ENCODE data around the gene EPOP. TPM values are rescaled to one million over a fixed set of nuclear protein-coding genes. Genes with fewer than 3 reads are reported as not detected.

Gene EPOP
- total and polyA plus RNA-seq, 2 of the 13 experiments (the other 11 are each of a cell fraction or from before 2014, with no cell fraction given): 14.7 to 37.8 TPM

- FAIRE-seq (no peak), ATAC-seq (no peak), DNase-seq (ENCODE audit: low spot score) (no peak)
- H4K20me1 ChIP-seq (ENCODE audit: insufficient read depth, low read length): peaks cover 7% of the 10 kb centered on the region
- H3K4me2 ChIP-seq (ENCODE audit: low read depth, low read length): peak overlapping the region; percentile 99
- in situ Hi-C loops (cut with HindIII; ENCODE audit: extremely low pct_ligation_motif_present, low pct_unique_long_range_greater_than_20kb): no loop called here
- no peak overlapping the region for H2AFZ ChIP-seq (ENCODE audit: low read length)
- CTCF ChIA-PET (ENCODE audit: low intra/inter-chr PET ratio, low total read pairs): no interaction called here
- no peaks in the 10 kb centered on the region for H3K9me3 ChIP-seq (ENCODE audit: low read length)
- no TSS peak for BruUV-seq (replicated peaks)
- intact Hi-C loops (cut with micrococcal nuclease; ENCODE audit: unreplicated experiment): no loop called here
- H3K4me3 ChIP-seq (replicated peaks in 1 of 3; ENCODE audit: insufficient read depth in 1 of 3, low read depth in 2 of 3, low read length in 3 of 3): peak overlapping the region; percentile 62 to 94 (median 89)
- peaks cover 80% of the 10 kb centered on the region for H3K4me1 ChIP-seq (ENCODE audit: insufficient read depth, low read length)
- peaks cover 7 to 28% of the 10 kb centered on the region in 2 experiments; a peak in 4 of 5 replicates for H3K27me3 ChIP-seq (ENCODE audit: control insufficient read depth in 1 of 2, insufficient read depth in 2 of 2, low read length in 2 of 2)
- H3K27ac ChIP-seq (ENCODE audit: extremely low read length, insufficient read depth, low read length): no peak overlapping the region
- POLR2A ChIA-PET: interaction anchor here (0.8 to 2.0 kb wide), 9 partner anchors 15 to 66 kb away, joined by 3 to 9 read pairs (median 5); partner anchors contain the start of genes MLLT6 and SRCIN1
- 4% methylated on average over 12 of the region's 12 CpGs for WGBS (ENCODE audit: low lambda C conversion rate)
- peaks cover 14% of the 10 kb centered on the region for H3K79me2 ChIP-seq (ENCODE audit: insufficient read depth, low read length)
- H3K36me3 ChIP-seq (replicated peaks in 1 of 2; ENCODE audit: control insufficient read depth in 1 of 2, insufficient read depth in 2 of 2, low read length in 2 of 2): no peaks in the 10 kb centered on the region
- H3K9ac ChIP-seq (ENCODE audit: insufficient read depth, low read depth, low read length): peak overlapping the region; percentile 61
- TF ChIP-seq KLF11 (CRISPR knock-in tag; IDR thresholded peaks at IDR 0.05) (0 out of 2 replicates have a peak, but pooled peaks have one; percentile 12), SP140L (CRISPR knock-in tag; IDR thresholded peaks at IDR 0.05; ENCODE audit: borderline replicate concordance) (no peak), NAIF1 (CRISPR knock-in tag; IDR thresholded peaks at IDR 0.05; ENCODE audit: borderline replicate concordance) (no peak; the same call in 1 of the 2 replicates), U2AF1 (optimal IDR thresholded peaks at IDR 0.05; ENCODE audit: low read depth, low read length) (no peak), ZNF678 (CRISPR knock-in tag; IDR thresholded peaks at IDR 0.05) (no peak), SMYD3 (CRISPR knock-in tag; IDR thresholded peaks at IDR 0.05) (0 out of 2 replicates have a peak, but pooled peaks have one; percentile 31), RXRA (CRISPR knock-in tag; IDR thresholded peaks at IDR 0.05) (0 out of 2 replicates have a peak, but pooled peaks have one; percentile 6), KAT8 (CRISPR knock-in tag; IDR thresholded peaks at IDR 0.05) (peak; percentile 31; the same call in 1 of the 2 replicates), NR2F6 (IDR thresholded peaks at IDR 0.05) (peak; percentile 46; the same call in 1 of the 2 replicates), NR2F6 (CRISPR knock-in tag; IDR thresholded peaks at IDR 0.05) (peak; percentile 52; the same call in 1 of the 2 replicates), ZGPAT (CRISPR knock-in tag; IDR thresholded peaks at IDR 0.05) (0 out of 2 replicates have a peak, but pooled peaks have one; percentile 40), TCF7 (IDR thresholded peaks at IDR 0.05; ENCODE audit: low read depth) (0 out of 2 replicates have a peak, but pooled peaks have one; percentile 16), JUN (CRISPR knock-in tag; IDR thresholded peaks at IDR 0.05) (peak; percentile 16; the same call in 1 of the 2 replicates), HNF1B (CRISPR knock-in tag; IDR thresholded peaks at IDR 0.05) (peak; percentile 41; the same call in 1 of the 2 replicates), GFI1 (CRISPR knock-in tag; IDR thresholded peaks at IDR 0.05; ENCODE audit: borderline replicate concordance) (peak; percentile 62; the same call in 1 of the 2 replicates), PAF1 (CRISPR knock-in tag; IDR thresholded peaks at IDR 0.05) (0 out of 2 replicates have a peak, but pooled peaks have one; percentile 66), SKIL (CRISPR knock-in tag; IDR thresholded peaks at IDR 0.05; ENCODE audit: borderline replicate concordance) (no peak), JDP2 (CRISPR knock-in tag; IDR thresholded peaks at IDR 0.05; ENCODE audit: borderline replicate concordance) (no peak), RFX5 (IDR thresholded peaks at IDR 0.05; ENCODE audit: low read depth, low read length) (no peak)
Measured at GRCh38 chr17:38671939-38672720, 2.6 kb downstream of the EPOP start.
